A673 (cell line): ENCODE results near the gene LITAF. TPM values are rescaled to one million over a fixed set of nuclear protein-coding genes. Genes with fewer than 3 reads are reported as not detected.
"Not testable (repeated sequence)": the region's sequence is repeated elsewhere in the genome, so short reads cannot be mapped to it uniquely, and the experiment has no call there.

Experiments
- BruUV-seq: library from RNA; stranded (reverse); fragments of 400-500 nt; replicated peaks from 2 replicates; lab custom pipeline; 2021; lab: Mats Ljungman, UMichigan
- CTCF ChIA-PET: fragments of 300-600 bp; sonication (Branson Sonifier 250); formaldehyde crosslinking; loops from one replicate; lab custom pipeline; 2022; ENCODE audit warnings: antibody characterized with exemption; lab: Charles Lee
- POLR2A ChIA-PET: fragments of 300-600 bp; sonication (Branson Sonifier 250); formaldehyde crosslinking; loops from one replicate; lab custom pipeline; 2022; ENCODE audit warnings: antibody characterized with exemption; ENCODE audit not compliant: low non-redundant PET; lab: Charles Lee
- DNase-seq: peaks from one replicate; pipeline ENCODE4 v3.0.0-alpha.2; 2015; ENCODE audit warnings: low spot score
- H3K27ac ChIP-seq: fragments of 200-600 bp; sonication (generic); 2 replicates; pipeline ENCODE4 v1.5.1; 2016; ENCODE audit warnings: mixed run types, low read depth, mild to moderate bottlenecking, mixed read lengths, antibody characterized with exemption, low read length; ENCODE audit not compliant: poor library complexity, severe bottlenecking
- H3K27me3 ChIP-seq: fragments of 200-600 bp; sonication (generic); replicated peaks from 2 replicates; pipeline ENCODE4 v1.6.1; 2017; ENCODE audit warnings: mixed run types, low read depth, mild to moderate bottlenecking, mixed read lengths, antibody characterized with exemption, low read length; ENCODE audit not compliant: insufficient read depth, poor library complexity
- H3K36me3 ChIP-seq: fragments of 200-600 bp; sonication (generic); 2 replicates; pipeline ENCODE4 v1.6.1; 2016; ENCODE audit warnings: mixed run types, mild to moderate bottlenecking, mixed read lengths, antibody characterized with exemption, low read length; ENCODE audit not compliant: insufficient read depth, poor library complexity, severe bottlenecking
- H3K4me1 ChIP-seq: fragments of 200-600 bp; sonication (generic); 2 replicates; pipeline ENCODE4 v1.6.1; 2017; ENCODE audit warnings: mixed run types, mild to moderate bottlenecking, mixed read lengths, antibody characterized with exemption, low read length; ENCODE audit not compliant: insufficient read depth, poor library complexity, severe bottlenecking
- H3K4me3 ChIP-seq: fragments of 200-600 bp; sonication (generic); 2 replicates; pipeline ENCODE4 v1.5.1; 2016; ENCODE audit warnings: low read depth, mixed run types, mild to moderate bottlenecking, mixed read lengths, low read length; ENCODE audit not compliant: poor library complexity, severe bottlenecking
- H3K9me3 ChIP-seq: fragments of 200-600 bp; sonication (generic); 2 replicates; pipeline ENCODE4 v1.6.1; 2016; ENCODE audit warnings: mixed run types, low read depth, mild to moderate bottlenecking, mixed read lengths, antibody characterized with exemption, low read length; ENCODE audit not compliant: poor library complexity, severe bottlenecking
- EZH2 ChIP-seq: fragments of 200-600 bp; sonication (generic); IDR thresholded peaks from 2 replicates; pipeline ENCODE4 v1.6.1; 2017; ENCODE audit warnings: borderline replicate concordance, low read depth, mild to moderate bottlenecking, mixed read lengths, antibody characterized with exemption, low read length; ENCODE audit not compliant: poor library complexity, severe bottlenecking
- intact Hi-C: fragments of 100-400 bp; cut with micrococcal nuclease; formaldehyde crosslinking; loops from one replicate; pipeline ENCODE4 v1.10.0; 2022; ENCODE audit not compliant: unreplicated experiment
- total RNA-seq: library from RNA; stranded (reverse); gene quantifications from 2 replicates; pipeline ENCODE4 v1.2.3, GENCODE V29; 2021
- TF ChIP-seq, protein P1 (sequence below): fragments of 300-800, 200-600 bp; sonication (generic); conservative IDR thresholded peaks from 2 replicates; pipeline ENCODE4 v1.5.1; 2017; ENCODE audit warnings: low read depth, mild to moderate bottlenecking, antibody characterized with exemption, low read length, moderate library complexity, mixed read lengths

The LITAF gene
- total RNA-seq, 1 experiment from 2014 or later = 6.9 TPM

GRCh38 chr16:11561454-11561805 lies 25.3 kb downstream of the LITAF start:
- no TSS peak for BruUV-seq
- CTCF ChIA-PET = no interaction called here
- intact Hi-C loops = no loop called here
- H3K36me3 ChIP-seq = no peaks in the 10 kb centered on the region
- H3K4me1 ChIP-seq = no peaks in the 10 kb centered on the region
- no peaks in the 10 kb centered on the region for H3K27me3 ChIP-seq
- POLR2A ChIA-PET = no interaction called here
- no peak overlapping the region for H3K4me3 ChIP-seq
- no peak for TF ChIP-seq EZH2
- TF ChIP-seq, protein P1, sequence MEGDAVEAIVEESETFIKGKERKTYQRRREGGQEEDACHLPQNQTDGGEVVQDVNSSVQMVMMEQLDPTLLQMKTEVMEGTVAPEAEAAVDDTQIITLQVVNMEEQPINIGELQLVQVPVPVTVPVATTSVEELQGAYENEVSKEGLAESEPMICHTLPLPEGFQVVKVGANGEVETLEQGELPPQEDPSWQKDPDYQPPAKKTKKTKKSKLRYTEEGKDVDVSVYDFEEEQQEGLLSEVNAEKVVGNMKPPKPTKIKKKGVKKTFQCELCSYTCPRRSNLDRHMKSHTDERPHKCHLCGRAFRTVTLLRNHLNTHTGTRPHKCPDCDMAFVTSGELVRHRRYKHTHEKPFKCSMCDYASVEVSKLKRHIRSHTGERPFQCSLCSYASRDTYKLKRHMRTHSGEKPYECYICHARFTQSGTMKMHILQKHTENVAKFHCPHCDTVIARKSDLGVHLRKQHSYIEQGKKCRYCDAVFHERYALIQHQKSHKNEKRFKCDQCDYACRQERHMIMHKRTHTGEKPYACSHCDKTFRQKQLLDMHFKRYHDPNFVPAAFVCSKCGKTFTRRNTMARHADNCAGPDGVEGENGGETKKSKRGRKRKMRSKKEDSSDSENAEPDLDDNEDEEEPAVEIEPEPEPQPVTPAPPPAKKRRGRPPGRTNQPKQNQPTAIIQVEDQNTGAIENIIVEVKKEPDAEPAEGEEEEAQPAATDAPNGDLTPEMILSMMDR = no peak
- no peak overlapping the region for H3K27ac ChIP-seq
- H3K9me3 ChIP-seq = no peaks in the 10 kb centered on the region
- DNase-seq = no peak

- no peaks in the 10 kb centered on the region for H3K36me3 ChIP-seq
- BruUV-seq = no TSS peak
- ChIA-PET CTCF (no interaction called here), POLR2A (no interaction called here)
- TF ChIP-seq, protein P1 = no peak
- TF ChIP-seq EZH2 = no peak
- no peaks in the 10 kb centered on the region for H3K4me1 ChIP-seq
- intact Hi-C loops = no loop called here
- H3K9me3 ChIP-seq = no peaks in the 10 kb centered on the region
- no peak overlapping the region for H3K27ac ChIP-seq
- DNase-seq = no peak
- H3K27me3 ChIP-seq = no peaks in the 10 kb centered on the region
- no peak overlapping the region for H3K4me3 ChIP-seq
Measured at GRCh38 chr16:11560701-11561453, 25.8 kb downstream of the LITAF start.

DNA sequence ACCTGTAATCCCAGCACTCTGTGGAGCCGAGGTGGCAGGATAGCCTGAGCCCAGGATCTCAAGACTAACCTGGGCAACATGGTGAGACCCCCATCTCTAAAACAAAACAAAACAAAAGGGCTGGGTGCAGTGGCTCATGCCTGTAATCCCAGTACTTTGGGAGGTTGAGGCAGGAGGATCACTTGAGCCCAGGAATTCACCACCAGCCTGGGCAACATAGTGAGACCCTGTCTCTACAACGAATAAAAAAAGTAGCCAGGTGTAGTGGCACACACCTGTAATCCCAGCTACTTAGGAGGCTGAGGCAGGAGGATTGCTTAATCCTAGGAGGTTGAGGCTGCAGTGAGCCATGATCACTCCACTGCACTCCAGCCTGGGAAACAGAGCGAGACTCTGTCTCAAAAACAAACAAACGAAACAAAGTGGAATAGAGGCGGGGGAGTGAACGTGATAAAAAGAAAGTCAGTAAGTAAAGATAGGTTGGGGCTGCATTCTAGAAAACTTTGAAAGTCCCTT lies 28.4 kb downstream of the LITAF start:
- H3K27ac ChIP-seq, H3K27me3 ChIP-seq, CTCF ChIA-PET, intact Hi-C loops, POLR2A ChIA-PET, H3K36me3 ChIP-seq, H3K4me1 ChIP-seq, H3K4me3 ChIP-seq, H3K9me3 ChIP-seq, DNase-seq, BruUV-seq: not testable (repeated sequence)

GRCh38 chr16:11557801-11558200 lies 28.9 kb downstream of the LITAF start:
- H3K4me1 ChIP-seq = no peaks in the 10 kb centered on the region
- no peak overlapping the region for H3K4me3 ChIP-seq
- DNase-seq = no peak
- CTCF ChIA-PET = no interaction called here
- BruUV-seq = no TSS peak
- no peaks in the 10 kb centered on the region for H3K27me3 ChIP-seq
- TF ChIP-seq, protein P1 = no peak
- TF ChIP-seq EZH2 = no peak
- intact Hi-C loops = no loop called here
- H3K36me3 ChIP-seq = no peaks in the 10 kb centered on the region
- POLR2A ChIA-PET = no interaction called here
- no peaks in the 10 kb centered on the region for H3K9me3 ChIP-seq
- no peak overlapping the region for H3K27ac ChIP-seq
